Measurements from ENCODE around the gene C1orf167.

Gene C1orf167

GRCh38 chr1:11764115-11764514 lies 2.1 kb downstream of the C1orf167 start:
- in situ Hi-C loops (cut with MboI; ENCODE audit: low sequenced_read_pairs): no loop called here

- in situ Hi-C loops (cut with MboI; ENCODE audit: low sequenced_read_pairs): no loop called here
Observed at GRCh38 chr1:11764519-11764918, 2.5 kb downstream of the C1orf167 start.

GRCh38 chr1:11765661-11766428 lies 3.9 kb downstream of the C1orf167 start:
- in situ Hi-C loops (cut with MboI; ENCODE audit: low sequenced_read_pairs): no loop called here

GRCh38 chr1:11766429-11766776 lies 4.4 kb downstream of the C1orf167 start:
- in situ Hi-C loops (cut with MboI; ENCODE audit: low sequenced_read_pairs): no loop called here

GRCh38 chr1:11767922-11768704 lies 6.1 kb downstream of the C1orf167 start:
- in situ Hi-C loops (cut with MboI; ENCODE audit: low sequenced_read_pairs): no loop called here

GRCh38 chr1:11768821-11769220 lies 6.8 kb downstream of the C1orf167 start:
- in situ Hi-C loops (cut with MboI; ENCODE audit: low sequenced_read_pairs): no loop called here

- in situ Hi-C loops (cut with MboI; ENCODE audit: low sequenced_read_pairs): no loop called here
Observed at GRCh38 chr1:11769274-11769673, 7.3 kb downstream of the C1orf167 start.

GRCh38 chr1:11770011-11770410 lies 8.0 kb downstream of the C1orf167 start:
- in situ Hi-C loops (cut with MboI; ENCODE audit: low sequenced_read_pairs): no loop called here

GRCh38 chr1:11771481-11772043 lies 9.6 kb downstream of the C1orf167 start:
- in situ Hi-C loops (cut with MboI; ENCODE audit: low sequenced_read_pairs): no loop called here

- in situ Hi-C loops (cut with MboI; ENCODE audit: low sequenced_read_pairs): no loop called here
Observed at GRCh38 chr1:11772458-11772857, 10.5 kb downstream of the C1orf167 start.

- in situ Hi-C loops (cut with MboI; ENCODE audit: low sequenced_read_pairs): no loop called here
Observed at GRCh38 chr1:11774753-11775152, 12.8 kb downstream of the C1orf167 start.

GRCh38 chr1:11777658-11778322 lies 15.8 kb downstream of the C1orf167 start:
- in situ Hi-C loops (cut with MboI; ENCODE audit: low sequenced_read_pairs): no loop called here

GRCh38 chr1:11778336-11778735 lies 16.3 kb downstream of the C1orf167 start:
- in situ Hi-C loops (cut with MboI; ENCODE audit: low sequenced_read_pairs): no loop called here

- in situ Hi-C loops (cut with MboI; ENCODE audit: low sequenced_read_pairs): no loop called here
Observed at GRCh38 chr1:11778844-11779623, 17.0 kb downstream of the C1orf167 start.

GRCh38 chr1:11779715-11780379 lies 17.9 kb downstream of the C1orf167 start:
- in situ Hi-C loops (cut with MboI; ENCODE audit: low sequenced_read_pairs): no loop called here

GRCh38 chr1:11780380-11781147 lies 18.6 kb downstream of the C1orf167 start:
- in situ Hi-C loops (cut with MboI; ENCODE audit: low sequenced_read_pairs): no loop called here

- in situ Hi-C loops (cut with MboI; ENCODE audit: low sequenced_read_pairs): no loop called here
Observed at GRCh38 chr1:11781297-11781696, 19.3 kb downstream of the C1orf167 start.

GRCh38 chr1:11782127-11782708 lies 20.2 kb downstream of the C1orf167 start:
- in situ Hi-C loops (cut with MboI; ENCODE audit: low sequenced_read_pairs): no loop called here

- in situ Hi-C loops (cut with MboI; ENCODE audit: low sequenced_read_pairs): no loop called here
Observed at GRCh38 chr1:11783556-11783955, 21.6 kb downstream of the C1orf167 start.

Data from HL-60/S4 treated with retinoic acid at 250 ng/mL for 4 days and 3 days (cell line).